Measurements from ENCODE around the gene PRRC2B.
"Not testable (repeated sequence)": the region's sequence is repeated elsewhere in the genome, so short reads cannot be mapped to it uniquely, and the experiment has no call there.

PRRC2B gene

DNA sequence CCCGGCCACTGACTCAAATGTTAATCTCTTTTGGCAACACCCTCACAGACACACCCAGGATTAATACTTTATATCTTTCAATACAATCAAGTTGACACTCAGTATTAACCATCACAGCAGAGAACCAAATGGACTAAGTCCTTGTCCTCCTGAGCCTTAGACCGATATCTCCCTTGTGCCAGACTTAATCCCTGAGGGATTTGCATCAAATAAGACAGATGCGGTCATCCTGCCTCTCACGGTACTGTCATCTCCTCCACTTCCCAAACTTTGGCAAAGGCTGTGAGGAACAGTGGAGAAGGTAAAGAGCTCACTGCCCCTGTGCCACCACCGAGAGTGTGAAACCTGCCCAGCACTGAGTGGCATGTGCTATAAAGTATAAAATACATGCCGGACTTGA, 6.5 kb upstream of the PRRC2B start:
- DNase-seq (ENCODE audit: low read depth) = no peak

DNA sequence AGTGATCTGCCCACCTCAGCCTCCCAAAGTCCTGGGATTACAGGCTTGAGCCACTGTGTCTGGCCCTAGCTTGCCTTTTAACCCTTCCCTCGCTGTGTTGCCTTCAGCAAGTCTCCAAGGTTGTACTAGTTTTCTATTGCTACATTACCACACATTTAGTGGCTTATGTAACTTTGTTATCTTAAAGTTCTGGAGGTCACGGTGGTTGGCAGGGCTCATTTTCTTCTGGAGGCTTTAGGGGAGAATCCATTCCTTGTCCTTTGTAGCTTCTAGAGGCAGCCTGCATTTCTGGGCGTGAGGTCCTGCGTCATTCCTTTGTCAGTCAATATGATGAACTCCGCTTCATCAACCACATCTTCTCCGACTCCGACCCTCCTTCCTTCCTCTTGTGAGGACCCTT, 2.9 kb upstream of the PRRC2B start:
- no peak for DNase-seq (ENCODE audit: low read depth)

- DNase-seq (ENCODE audit: low read depth) = no peak
These were observed 2.4 kb upstream of the PRRC2B start for GRCh38 chr9:131391504-131391903.

DNA sequence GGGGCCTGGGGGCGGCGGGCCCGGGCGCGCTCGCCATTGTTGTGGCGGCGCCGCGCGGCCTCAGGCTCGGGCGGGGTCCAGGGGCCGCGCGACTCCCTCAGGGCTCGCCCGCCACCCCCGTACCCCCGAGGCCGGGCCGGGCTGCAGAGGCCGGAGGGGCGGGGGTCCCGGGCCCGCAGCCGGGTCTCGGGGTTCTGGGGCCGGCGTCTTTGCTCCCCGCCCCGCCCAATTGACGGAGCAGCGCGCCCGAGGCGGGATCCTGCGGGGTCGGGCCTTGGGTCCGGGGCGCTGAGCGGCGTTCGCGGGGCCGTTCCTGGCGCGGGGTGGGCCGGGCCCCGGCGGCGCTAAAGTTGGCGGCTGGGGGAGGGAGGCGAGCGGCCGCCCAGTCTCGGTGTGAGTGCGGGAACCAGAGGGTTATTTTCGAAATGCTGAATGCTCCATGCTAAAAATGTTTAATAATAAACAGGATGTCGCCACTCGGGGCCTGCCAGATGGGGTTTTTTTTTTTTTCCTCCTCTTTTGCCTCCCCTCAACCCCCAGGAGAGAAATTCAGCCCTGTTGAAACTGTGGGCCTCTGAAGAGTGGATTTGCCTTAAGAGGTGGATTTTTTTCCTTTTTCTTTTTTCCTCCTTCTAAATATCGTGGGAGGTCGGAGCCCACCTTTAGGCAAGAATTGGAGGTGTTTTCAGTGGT, 724 bp downstream of the PRRC2B start:
- DNase-seq (ENCODE audit: low read depth) = no peak

GRCh38 chr9:131395157-131396098, 1.5 kb downstream of the PRRC2B start:
- DNase-seq (ENCODE audit: low read depth) = no peak

GRCh38 chr9:131396099-131396479, 2.2 kb downstream of the PRRC2B start:
- DNase-seq (ENCODE audit: low read depth) = not testable (repeated sequence)

- DNase-seq (ENCODE audit: low read depth) = no peak
These were observed 2.7 kb downstream of the PRRC2B start for GRCh38 chr9:131396626-131397025.

DNA sequence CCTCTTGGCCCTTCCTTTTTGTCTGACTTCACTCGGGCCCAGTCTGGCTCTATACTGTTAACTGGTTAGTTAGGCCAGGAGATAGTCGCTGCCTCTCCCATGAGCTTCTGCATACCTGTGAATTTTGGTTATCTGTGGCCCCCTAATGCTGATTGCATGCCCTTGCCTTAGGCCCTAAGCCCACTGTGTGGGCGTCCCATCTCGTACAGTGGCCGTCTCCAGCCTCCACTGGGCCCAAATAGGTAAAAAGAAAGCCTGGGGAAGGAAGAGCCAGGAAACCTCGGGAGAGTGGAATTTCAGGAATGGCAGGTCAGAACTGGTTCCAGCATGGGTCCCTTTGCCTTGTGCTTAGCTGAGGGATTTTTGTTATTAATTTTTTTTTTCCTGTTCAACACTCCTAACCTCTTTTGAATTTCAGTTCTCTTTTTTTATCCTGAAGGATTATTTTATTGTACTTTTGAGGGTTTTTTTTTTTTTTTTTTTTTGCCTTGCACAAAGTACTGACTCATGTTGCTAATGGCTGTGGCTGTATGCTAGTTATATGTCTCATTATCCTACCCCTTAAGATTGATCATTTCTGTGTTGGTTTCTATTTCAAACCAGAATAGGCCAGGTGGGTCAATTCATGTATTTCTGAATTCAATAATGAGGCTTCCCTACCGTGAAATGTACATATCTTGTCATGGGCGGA, 3.4 kb downstream of the PRRC2B start:
- DNase-seq (ENCODE audit: low read depth) = no peak

DNA sequence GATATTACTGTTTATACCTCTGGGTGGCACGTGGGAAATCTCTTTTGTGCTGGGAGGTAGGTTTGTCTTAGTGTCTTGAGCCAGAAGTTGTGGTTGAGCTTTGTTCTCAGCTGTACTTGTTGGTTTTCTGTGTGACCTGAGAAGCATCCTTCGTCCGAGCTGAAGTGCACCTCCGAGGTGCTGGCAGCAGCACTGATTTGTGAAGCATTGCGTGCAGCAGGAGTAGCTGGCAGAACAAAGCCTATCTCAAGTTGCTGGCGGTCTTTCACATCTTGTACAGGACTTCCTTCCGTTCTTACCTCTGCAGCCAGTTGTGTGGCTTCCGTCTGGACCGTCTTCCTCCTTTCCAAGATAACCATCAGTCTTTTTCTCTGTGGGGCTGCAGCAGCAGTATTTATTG, 4.3 kb downstream of the PRRC2B start:
- no peak for DNase-seq (ENCODE audit: low read depth)

DNA sequence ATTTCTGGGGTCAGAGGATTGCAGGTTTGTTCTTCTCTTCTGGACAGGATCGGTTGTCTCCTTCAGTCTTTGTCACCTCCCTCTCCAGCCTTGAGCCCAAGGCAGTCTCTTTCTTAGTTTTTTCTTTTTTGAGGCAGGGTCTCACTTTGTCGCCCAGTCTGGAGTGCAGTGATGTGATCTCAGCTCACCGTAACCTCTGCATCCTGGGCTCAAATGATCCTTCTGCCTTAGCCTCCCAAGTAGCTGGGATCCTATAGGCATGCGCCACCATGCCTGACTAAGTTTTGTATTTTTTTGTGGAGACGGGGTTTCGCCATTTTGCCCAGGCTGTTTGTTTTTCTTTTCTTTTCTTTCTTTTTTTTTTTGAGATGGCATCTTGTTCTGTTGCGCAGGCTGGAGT, 6.1 kb downstream of the PRRC2B start:
- DNase-seq (ENCODE audit: low read depth) = no peak

DNA sequence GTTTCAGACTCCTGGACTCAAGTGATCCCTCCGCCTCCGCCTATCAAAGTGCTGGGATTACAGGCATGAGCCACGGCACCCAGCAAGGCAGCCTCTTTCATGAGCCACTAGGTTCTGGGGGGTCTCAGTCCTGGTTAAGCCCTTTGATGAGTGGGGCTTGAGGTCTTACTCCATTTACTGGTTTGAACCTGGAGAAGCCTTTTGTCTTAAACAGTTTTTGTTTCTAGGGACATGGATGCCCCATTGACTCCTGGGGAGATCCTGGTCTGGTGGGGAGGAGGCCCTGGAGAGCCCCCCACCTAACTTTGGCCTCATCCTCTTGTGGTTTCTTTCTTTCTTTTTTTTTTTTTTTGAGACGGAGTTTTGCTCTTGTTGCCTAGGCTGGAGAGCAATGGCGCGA, 6.7 kb downstream of the PRRC2B start:
- no peak for DNase-seq (ENCODE audit: low read depth)

- no peak for DNase-seq (ENCODE audit: low read depth)
These were observed 8.2 kb downstream of the PRRC2B start for GRCh38 chr9:131402073-131402472.

DNA sequence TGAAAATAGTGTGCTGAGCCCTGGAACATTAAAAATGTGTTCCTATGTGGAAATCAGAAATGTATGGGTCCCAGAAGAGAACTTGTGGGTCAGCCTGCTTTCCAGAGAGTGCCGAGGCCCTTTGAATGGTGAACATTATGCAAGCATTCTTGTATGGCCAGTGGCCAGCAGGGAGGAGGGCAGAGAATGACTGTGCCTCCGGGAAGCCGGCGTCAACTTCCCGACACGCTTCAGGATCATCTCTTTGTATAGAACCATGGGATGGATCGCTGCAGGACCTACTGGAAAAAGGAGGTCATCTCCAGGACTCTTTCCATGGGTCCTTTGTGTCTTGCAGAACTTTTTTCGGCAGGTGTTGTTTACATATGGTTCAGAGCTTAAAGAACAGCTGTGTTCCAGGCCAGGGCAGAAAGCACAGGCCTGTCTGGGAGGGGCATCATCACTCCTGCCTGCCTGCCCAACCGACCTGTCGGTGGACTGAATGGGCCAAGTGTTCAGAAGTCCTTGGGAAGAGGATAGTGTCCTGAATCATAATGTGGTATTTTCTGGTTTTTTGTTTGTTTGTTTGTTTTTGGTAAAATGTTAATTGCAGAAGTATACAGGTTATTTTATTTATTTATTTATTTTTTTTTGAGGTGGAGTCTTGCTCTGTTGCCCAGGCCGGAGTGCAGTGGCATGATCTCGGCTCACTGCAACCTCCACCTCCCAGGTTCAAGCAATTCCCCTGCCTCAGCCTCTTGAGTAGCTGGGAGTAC, 9.0 kb downstream of the PRRC2B start:
- peak; percentile 84 for DNase-seq (ENCODE audit: low read depth)

DNA sequence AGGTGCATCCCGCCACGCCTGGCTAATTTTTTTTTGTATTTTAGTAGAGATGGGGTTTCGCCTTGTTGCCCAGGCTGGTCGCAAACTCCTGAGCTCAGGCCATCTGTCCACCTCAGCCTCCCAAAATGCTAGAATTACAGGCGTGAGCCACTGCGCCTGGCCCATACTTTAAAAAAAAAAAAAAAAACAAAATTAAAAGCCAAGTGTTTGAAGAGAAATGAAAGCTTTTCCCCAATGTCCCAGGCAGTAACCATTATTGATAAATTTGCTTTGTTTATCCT, 9.5 kb downstream of the PRRC2B start:
- no peak for DNase-seq (ENCODE audit: low read depth)

GRCh38 chr9:131404581-131404980, 10.7 kb downstream of the PRRC2B start:
- no peak for DNase-seq (ENCODE audit: low read depth)

DNA sequence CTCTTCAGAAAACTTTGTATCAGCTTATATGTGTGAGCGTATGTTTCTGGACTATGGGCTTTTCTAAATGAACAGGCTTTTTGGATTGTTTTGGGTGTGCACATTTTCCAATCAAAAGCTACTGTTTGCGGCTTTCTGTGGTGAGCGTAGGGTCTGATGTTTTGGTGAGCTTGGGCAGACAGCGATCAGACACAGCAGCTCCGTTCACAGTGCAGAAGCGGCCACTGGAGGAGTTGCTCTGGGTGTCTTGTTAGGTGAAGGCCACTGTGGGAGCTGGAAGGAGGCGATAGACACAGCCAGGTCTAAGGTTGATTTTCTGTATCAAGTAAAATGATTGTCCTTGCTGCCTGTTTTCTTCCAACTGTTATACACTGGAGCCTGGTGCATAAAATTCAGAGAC, 11.1 kb downstream of the PRRC2B start:
- no peak for DNase-seq (ENCODE audit: low read depth)

DNA sequence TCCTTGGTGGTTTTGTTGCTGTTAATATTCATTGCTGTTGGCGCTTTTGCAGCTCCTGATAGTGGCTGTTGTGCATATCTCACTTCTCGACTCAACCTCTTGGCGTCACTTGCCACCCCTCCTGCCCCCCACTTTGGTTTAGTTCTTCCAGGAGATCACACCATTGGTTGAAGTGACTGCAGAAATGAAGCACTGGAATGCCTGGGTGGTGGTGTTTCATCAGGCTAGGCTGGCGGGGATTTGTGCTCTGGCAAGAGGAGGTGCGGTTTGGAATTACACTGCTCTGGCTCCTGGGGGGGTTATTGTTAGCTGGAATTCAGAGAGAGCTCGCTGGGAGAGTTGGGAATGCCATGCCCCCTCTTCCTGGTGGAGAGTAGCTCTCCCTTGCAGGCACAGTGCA, 11.5 kb downstream of the PRRC2B start:
- DNase-seq (ENCODE audit: low read depth) = no peak

- DNase-seq (ENCODE audit: low read depth) = no peak
These were observed 12.1 kb downstream of the PRRC2B start for GRCh38 chr9:131405858-131406537.

DNA sequence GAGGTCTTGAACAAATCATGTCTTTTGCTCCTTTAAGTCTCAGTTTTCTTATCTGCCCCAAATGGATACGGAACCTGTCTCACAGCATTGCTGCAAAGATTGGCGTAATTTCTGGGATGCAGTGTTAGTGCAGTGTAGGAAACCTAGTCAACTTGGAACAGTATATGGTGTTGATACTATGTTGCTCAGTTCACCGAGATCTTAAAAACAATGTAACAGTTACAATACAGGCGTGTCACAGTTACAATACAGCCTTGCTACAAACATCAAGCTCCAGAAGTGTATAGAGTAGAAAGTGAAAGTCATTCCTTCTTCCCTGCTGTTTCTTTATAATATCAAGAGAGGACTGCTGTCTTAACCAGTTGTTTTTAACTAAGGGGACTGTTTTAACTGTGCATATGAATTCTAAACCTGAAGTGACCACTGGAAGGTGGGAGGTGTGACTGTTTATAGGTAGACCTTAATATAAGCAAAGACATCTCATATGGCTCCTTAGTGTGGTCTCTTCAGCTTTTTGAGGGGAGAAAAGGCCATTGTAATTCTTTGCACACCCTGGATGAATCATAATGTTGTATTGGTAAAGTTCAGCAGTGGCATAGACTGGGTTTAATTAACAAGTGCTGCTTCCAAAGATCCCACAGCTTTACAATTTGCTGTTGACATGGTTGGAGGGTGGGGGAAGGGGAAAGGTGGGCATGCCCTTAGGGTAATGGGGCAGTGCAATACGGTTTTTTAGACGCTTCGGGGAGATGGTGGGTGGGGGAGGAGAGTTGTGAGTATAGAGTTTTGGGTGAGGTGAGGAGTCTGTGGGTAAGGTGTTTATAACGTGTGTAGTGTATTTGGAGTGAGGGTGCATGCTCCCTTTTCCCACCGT, 12.9 kb downstream of the PRRC2B start:
- DNase-seq (ENCODE audit: low read depth) = no peak

DNA sequence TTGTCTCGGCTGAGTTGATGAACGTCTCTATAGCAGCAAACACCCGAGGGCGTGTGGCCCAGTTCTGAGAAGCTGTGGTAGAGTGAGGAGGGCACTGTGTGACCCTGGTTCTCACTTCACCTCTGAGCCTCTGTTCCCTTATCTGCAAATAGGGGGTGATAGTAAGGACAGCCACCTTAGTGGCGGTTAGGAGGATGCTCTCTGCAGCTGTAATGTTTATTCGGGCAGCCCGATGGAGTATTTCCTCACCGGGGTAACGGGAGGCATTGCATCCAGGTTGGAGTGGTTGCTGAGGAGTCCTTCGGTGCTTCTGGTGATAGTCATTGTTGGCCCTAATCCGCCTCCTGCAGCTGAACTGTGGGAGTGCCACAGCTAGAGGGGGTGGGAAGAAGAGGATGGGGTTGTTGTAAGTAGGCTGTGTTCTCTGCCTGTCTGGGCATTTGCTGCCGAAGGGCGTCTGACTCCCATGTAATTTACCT, 13.9 kb downstream of the PRRC2B start:
- no peak for DNase-seq (ENCODE audit: low read depth)
